Activated CD8-positive, alpha-beta memory T cell treated with anti-CD3 and anti-CD28 coated beads, Interleukin-2, amount 50 U/mL, for 48 hours (primary cell): ENCODE measurements around the gene MARS1.
"Not testable (repeated sequence)": the region's sequence is repeated elsewhere in the genome, so short reads cannot be mapped to it uniquely, and the experiment has no call there.

Source experiments
- DNase-seq: peaks from one replicate; pipeline ENCODE4 v3.0.0-alpha.2; 2020

Gene MARS1

GRCh38 chr12:57473886-57474285 lies 14.0 kb upstream of the MARS1 start:
- no peak for DNase-seq

GRCh38 chr12:57474430-57474829 lies 13.4 kb upstream of the MARS1 start:
- no peak for DNase-seq

- no peak for DNase-seq
These were observed 13.0 kb upstream of the MARS1 start for GRCh38 chr12:57474862-57475261.

GRCh38 chr12:57475271-57476161 lies 12.4 kb upstream of the MARS1 start:
- no peak for DNase-seq

GRCh38 chr12:57476162-57476992 lies 11.5 kb upstream of the MARS1 start:
- DNase-seq, result peak; percentile 88

GRCh38 chr12:57476993-57477709 lies 10.7 kb upstream of the MARS1 start:
- DNase-seq, result no peak

- no peak for DNase-seq
These were observed 9.9 kb upstream of the MARS1 start for GRCh38 chr12:57477710-57478681.

GRCh38 chr12:57479043-57479375 lies 8.9 kb upstream of the MARS1 start:
- no peak for DNase-seq

GRCh38 chr12:57479376-57480115 lies 8.3 kb upstream of the MARS1 start, which contains the start of gene ARHGAP9:
Gene ARHGAP9, minus strand, starts transcription at chr12:57479866. Its CDS starts 460 bp downstream, at chr12:57479406.
- peak; percentile 71 for DNase-seq

GRCh38 chr12:57481671-57482070 lies 6.2 kb upstream of the MARS1 start:
- DNase-seq, result no peak

- DNase-seq, result no peak
These were observed 4.4 kb upstream of the MARS1 start for GRCh38 chr12:57483466-57483865.

GRCh38 chr12:57485695-57486094 lies 2.2 kb upstream of the MARS1 start:
- no peak for DNase-seq

- no peak for DNase-seq
These were observed 742 bp upstream of the MARS1 start for GRCh38 chr12:57487055-57487596.

GRCh38 chr12:57488402-57489156 lies 711 bp downstream of the MARS1 start:
- DNase-seq, result no peak

GRCh38 chr12:57489157-57489641 lies 1.3 kb downstream of the MARS1 start:
- DNase-seq, result no peak

- no peak for DNase-seq
These were observed 2.3 kb downstream of the MARS1 start for GRCh38 chr12:57490126-57490525.

- DNase-seq, result no peak
These were observed 3.8 kb downstream of the MARS1 start for GRCh38 chr12:57491393-57492280.

GRCh38 chr12:57495051-57495701 lies 7.3 kb downstream of the MARS1 start:
- DNase-seq, result not testable (repeated sequence)
